Mucosa of gallbladder (tissue), 1 donor: Measurements from ENCODE around the gene KAT6B. TPM values are rescaled to one million over a fixed set of nuclear protein-coding genes. Genes with fewer than 3 reads are reported as not detected.

Source experiments
- DNase-seq: peaks from one replicate; pipeline ENCODE4 v3.0.0-alpha.2; 2020; ENCODE audit warnings: low spot score
- total RNA-seq: library from RNA; stranded (reverse); gene quantifications from one replicate; pipeline ENCODE4 v1.2.1, GENCODE V29; 2021
- donor health status: DM: no; HTN: no; CAD: no.

KAT6B gene
- total RNA-seq, 1 donor from 2014 or later, result 33.0 TPM

DNA sequence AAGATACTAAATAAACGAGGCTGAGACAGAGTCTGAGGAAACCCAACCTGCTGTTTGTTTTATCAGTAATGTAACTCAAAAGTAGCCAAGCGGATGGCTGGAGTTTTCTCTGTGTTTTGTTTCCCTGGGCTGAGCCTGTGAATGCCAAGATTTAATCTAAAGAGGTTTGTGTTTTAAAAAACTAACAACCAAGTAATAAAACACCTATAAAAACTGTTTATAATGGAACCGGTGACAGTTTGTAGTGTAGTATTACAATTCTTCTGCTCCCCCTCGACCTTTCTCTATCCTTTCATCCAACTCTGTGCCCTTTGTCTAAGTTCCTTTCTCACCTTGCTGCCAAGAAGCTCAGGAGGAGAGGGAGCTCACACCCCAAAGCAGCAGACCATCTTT is 2.6 kb upstream of the KAT6B start:
- no peak for DNase-seq

DNA sequence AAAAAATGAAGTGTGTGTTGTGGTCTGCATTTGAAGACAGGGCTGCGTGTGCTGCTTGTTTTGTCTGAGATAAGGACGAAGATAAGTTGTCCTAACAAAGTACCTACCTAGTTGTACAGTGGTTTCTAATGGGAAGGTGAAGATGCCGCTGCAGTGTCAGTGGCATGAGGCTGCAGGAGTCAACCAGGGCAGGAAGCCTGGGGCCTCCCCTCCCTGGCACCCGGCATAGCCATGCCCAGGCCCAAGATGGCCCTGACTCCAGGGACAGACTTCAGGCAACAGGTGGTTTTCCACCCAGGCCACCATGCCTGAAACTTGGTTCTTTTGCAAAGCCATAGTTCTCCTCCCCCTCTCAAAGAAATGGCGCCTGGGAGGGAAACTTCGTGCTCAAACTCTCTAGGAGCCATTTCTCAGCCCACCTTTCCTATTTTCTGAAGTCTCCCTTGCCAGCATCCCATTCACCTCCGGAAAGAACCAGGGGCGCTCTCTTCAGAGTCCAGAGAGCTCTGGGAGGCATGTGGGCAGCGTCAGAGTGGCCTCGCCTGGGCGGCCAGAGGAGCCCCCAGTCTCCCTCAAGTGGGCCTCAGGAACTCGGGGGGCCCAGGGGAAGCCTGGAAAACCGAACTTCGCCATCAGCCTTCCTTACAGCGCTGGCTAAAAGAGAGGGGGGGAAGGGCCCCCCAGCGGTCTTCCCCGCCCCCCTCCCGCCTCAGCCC is 2.1 kb upstream of the KAT6B start:
- DNase-seq, result no peak

- peak; percentile 24 for DNase-seq
Observed at GRCh38 chr10:74824900-74825370, 1.5 kb upstream of the KAT6B start.

DNA sequence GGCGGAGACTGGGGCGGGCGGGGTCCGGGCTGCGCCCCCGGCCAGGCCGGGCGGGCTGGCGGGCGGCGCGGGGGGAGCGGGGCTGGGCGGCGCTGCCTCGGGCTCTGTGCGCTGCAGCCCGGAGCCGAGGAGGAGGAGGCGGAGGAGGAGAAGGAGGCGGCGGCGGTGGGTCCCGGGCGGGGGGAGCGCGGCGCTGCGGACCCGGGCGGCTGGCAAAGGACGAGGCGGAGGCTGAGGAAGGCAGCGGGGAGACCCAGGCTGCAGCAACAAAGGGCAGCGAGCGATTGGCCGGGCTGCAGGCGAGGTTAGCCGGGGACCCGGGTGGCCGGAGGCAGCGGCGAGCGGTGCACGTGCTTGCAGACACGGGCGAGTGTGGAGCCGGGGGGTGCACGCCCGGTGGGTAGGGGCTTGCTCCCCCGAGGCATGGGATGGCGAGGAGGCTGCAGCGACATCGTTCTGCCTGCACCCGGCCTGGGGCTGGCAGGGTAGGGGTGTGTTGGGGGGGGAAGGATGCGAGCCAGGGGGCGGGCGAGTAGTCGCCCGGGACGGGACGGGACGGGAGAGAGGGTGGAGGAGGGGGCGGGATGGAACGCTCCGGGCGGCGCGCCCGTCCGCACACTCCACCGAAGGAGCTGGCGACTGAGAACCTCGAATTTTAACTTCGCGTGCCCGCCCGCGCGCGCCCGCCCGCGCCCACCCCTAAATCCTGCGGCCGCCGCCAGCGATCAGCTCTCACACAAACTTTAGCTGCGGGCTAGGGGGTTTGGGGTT is 844 bp upstream of the KAT6B start:
- peak; percentile 28 for DNase-seq

GRCh38 chr10:74827045-74827441 is 643 bp downstream of the KAT6B start:
- DNase-seq, result no peak

GRCh38 chr10:74827694-74828093 is 1.3 kb downstream of the KAT6B start:
- DNase-seq, result no peak

DNA sequence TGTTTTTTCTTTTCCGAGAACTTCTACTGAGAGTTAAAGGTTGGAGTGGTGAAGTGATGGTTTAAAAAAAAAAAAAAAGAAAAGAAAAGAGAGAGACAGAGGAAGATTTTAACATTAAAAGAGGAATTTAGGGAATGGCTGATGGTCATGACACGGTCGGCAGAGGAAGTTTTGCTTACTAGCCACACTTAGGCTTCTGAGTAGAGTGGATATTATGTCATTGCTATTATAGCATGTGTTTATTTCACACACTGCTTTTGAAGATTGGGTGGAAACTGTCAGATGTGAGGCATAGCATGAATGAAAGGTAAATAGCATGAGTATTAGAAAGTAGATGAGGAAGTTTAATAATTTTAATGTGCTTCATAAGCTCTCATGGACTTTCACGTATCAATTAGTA is 2.5 kb downstream of the KAT6B start:
- DNase-seq, result no peak

DNA sequence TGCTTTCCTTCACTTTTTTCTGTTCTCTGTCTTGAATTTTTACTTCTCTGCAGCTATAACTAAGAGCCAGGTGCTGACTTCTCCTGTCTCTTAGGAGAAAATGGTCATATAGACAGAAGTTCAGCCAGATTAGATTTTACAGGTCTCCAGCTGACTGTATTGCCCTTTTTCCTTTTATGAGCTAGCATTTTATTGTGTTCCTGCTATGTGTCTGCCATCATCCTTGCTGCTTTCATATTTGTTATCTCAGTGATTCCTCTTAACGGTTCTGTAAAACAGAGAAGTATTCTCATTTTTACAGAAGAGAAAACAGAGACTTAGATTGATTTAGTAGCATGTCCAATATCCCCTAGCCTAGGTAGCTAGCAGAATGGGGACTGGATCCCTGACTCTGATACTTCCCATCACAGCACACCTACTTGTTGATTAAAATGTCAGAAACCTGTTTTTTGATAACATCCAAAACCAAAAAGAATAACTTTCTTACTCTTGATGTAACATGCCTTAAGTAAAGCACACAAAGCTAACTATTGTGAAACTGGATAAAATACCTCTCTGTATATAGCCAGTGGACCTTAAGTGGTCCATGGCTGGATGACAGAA is 5.2 kb downstream of the KAT6B start:
- DNase-seq, result no peak

- no peak for DNase-seq
Observed at GRCh38 chr10:74835963-74836362, 9.6 kb downstream of the KAT6B start.

DNA sequence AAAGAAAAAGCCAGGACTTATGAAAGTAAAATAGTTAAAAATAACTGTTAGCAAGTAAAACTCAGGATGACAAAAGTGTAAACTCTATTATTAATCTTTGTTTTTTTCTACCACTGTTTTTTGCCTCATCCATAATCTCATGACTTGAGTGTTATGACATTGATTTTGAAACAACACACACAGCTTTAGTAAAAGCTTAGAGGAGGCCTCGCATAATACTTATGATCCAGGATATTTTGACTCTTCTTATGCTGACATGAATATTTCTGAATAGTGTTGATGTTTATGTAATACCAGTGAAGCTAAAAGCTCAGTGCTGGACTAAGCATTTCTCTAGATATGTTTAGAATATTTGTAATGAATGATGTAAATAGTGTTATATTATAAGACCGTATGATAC is 10.5 kb downstream of the KAT6B start:
- no peak for DNase-seq

DNA sequence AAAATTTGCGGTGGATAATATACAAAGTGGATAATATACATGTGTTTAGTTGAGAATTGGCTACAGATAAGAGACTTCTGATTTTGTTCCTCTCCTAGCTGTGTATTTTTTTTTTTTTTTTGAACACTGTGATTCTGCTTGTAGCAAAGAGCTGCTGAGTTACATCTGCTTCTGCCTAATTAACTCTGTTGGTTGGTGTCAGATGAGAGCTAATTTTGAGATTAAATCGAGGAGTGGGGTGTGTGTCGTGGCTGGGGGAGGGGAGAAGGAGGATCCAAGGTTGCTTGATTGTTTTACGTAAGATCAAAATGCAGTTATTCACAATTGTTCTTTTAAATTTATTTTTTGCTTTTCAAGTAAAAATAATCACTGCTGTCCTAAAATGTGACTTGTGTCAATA is 11.3 kb downstream of the KAT6B start:
- no peak for DNase-seq

DNA sequence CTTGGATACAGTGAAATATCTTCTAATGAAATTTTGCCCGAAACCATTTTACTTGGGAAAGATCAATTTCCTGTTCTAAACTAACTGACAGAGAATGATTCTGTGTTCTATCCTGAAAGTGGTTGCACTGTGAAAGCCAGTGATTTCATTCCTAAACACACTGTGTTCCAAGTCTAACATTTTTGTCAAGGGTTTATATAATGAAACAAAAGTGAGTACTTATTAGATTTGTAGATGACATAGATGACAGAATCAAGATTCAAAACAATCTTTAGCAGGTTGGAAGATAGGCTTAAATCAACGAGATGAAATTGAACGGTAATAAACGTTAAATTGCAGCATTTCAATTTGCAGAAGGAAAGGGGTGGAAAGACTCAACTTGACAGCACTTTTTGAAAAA is 13.3 kb downstream of the KAT6B start:
- no peak for DNase-seq

DNA sequence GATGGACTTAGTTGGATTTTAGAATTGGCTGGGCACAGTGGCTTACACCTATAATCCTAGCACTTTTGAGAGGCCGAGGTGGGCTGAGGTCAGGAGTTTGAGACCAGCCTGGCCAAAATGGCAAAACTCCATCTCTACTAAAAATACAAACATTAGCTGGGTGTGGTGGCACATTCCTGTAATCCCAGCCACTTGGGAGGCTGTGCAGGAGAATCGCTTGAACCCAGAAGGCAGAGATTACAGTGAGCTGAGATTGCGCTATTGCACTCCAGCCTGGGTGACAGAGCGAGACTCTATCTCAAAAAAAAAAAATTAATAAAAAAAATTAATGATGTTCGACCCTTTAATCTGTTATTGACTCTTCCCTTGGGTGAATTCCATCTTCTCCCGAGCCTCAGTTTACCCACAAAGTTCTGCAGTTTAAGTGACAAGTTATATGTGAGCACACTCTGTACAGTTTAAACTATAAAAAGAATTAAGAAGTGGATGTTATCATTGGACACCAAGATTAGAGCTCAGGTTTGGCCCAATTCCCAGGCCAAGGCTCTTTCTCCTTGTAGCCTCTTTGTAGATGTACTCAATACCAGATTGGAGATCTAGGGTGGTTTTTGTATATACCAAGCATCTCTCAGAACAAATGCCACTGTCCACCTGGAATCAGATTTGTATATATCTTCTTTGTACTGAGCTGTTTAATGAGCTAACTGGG is 15.0 kb downstream of the KAT6B start:
- no peak for DNase-seq

GRCh38 chr10:74842301-74842954 is 16.0 kb downstream of the KAT6B start:
- no peak for DNase-seq

GRCh38 chr10:74846958-74847357 is 20.6 kb downstream of the KAT6B start:
- DNase-seq, result no peak

- no peak for DNase-seq
Observed at GRCh38 chr10:74851831-74852230, 25.4 kb downstream of the KAT6B start.

GRCh38 chr10:74852381-74852780 is 26.0 kb downstream of the KAT6B start:
- DNase-seq, result no peak

DNA sequence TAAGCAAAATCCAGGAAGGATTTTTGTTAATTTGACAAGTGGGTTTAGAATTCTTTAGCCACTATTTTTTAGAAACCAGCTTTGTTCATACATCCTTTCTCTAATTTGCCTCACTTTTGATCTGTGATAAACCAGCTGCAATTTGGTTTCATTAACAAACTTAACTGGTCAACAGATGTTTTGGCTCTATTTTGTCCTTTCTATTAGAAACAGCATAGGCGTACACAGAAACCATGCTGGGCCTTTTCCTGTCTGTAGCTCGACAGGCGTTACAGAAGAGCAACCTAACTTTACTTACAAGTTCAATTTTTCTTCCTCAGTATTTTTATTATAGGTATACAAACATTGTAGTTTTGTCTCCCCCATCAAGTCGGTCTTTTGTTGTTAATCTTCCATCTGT is 28.2 kb downstream of the KAT6B start:
- no peak for DNase-seq

DNA sequence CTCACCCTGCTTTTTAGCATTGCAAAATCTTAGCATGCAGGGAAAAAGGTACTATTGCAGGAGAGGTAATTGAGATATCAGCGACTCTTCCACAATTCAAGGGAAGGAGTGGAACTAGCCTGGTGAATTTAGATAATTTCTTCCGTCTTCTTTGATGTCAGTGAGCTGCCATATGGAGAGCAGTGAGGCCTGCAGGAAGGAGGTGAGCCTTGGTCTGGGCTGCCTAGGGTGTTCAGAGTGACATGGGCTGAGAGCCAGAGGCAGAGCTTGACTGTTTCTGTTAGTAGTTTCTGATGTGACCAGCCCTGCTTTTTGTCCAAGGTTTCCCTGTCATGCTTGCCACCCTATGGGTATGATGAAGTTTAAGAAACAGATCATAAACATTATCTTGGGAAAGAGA is 28.6 kb downstream of the KAT6B start:
- DNase-seq, result no peak

DNA sequence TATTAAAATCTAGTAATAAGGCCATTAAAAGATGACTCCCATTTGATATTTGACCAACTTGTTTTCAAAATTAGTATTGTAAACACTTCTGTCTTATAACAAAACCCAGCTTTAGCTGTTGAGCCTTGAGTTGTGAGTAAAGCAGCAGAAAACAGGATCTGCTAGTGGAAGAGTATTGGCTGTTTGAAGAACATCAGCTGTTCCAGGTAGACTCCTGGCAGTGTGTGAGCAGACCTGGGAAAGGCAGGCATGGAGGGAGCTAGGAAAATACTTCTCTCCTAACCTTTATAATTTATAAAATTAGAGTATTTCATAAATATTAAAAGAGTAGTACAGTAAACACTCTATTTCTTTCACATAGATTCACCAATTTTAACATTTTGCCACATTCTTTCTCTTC is 29.0 kb downstream of the KAT6B start:
- no peak for DNase-seq

- no peak for DNase-seq
Observed at GRCh38 chr10:74856940-74857339, 30.5 kb downstream of the KAT6B start.

- DNase-seq, result no peak
Observed at GRCh38 chr10:74857586-74857985, 31.2 kb downstream of the KAT6B start.
